Prostate gland (tissue), 2 donors: ENCODE results near the gene RAB37.

Source experiments
- POLR2A ChIP-seq: fragments of 450-650 bp; IDR thresholded peaks from one replicate; pipeline ENCODE4 v1.6.1; 2016; ENCODE audit warnings: antibody characterized with exemption, mild to moderate bottlenecking
- TF ChIP-seq, protein P1 (sequence below), 4 experiments: fragments of 200-600 bp in 2 of 4; fragments of 450-650 bp in 2 of 4; sonication (generic) in 2 of 4; IDR thresholded peaks; 1 replicate in 3 of 4; 2 replicates in 1 of 4; pipeline ENCODE4 v1.5.1; 2016 to 2019; ENCODE audit warnings: antibody characterized with exemption in 4 of 4, mild to moderate bottlenecking in 2 of 4, moderate library complexity in 2 of 4

- TF ChIP-seq, protein P1, sequence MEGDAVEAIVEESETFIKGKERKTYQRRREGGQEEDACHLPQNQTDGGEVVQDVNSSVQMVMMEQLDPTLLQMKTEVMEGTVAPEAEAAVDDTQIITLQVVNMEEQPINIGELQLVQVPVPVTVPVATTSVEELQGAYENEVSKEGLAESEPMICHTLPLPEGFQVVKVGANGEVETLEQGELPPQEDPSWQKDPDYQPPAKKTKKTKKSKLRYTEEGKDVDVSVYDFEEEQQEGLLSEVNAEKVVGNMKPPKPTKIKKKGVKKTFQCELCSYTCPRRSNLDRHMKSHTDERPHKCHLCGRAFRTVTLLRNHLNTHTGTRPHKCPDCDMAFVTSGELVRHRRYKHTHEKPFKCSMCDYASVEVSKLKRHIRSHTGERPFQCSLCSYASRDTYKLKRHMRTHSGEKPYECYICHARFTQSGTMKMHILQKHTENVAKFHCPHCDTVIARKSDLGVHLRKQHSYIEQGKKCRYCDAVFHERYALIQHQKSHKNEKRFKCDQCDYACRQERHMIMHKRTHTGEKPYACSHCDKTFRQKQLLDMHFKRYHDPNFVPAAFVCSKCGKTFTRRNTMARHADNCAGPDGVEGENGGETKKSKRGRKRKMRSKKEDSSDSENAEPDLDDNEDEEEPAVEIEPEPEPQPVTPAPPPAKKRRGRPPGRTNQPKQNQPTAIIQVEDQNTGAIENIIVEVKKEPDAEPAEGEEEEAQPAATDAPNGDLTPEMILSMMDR (IDR thresholded peaks at IDR 0.05), result no peak
- no peak for TF ChIP-seq POLR2A
Measured at GRCh38 chr17:74773871-74774286, 36.8 kb downstream of the RAB37 start.
